Suprapubic skin (tissue), 4 donors: ENCODE data around the gene NEK6. TPM values are rescaled to one million over a fixed set of nuclear protein-coding genes. Genes with fewer than 3 reads are reported as not detected.

Experiments
- DNase-seq, 2 donors: peaks; one replicate each; pipeline ENCODE4 v3.0.0-alpha.2; 2019; ENCODE audit warnings: low spot score in 2 of 2
- H3K27ac ChIP-seq: fragments of 200-600 bp; sonication (generic); one replicate; pipeline ENCODE4 v1.5.1; 2019
- H3K27me3 ChIP-seq: fragments of 200-600 bp; sonication (generic); one replicate; pipeline ENCODE4 v1.5.1; 2019
- H3K36me3 ChIP-seq: fragments of 200-600 bp; sonication (generic); one replicate; pipeline ENCODE4 v1.5.1; 2019
- H3K4me1 ChIP-seq: fragments of 200-600 bp; sonication (generic); one replicate; pipeline ENCODE4 v1.5.1; 2019
- H3K4me3 ChIP-seq: fragments of 200-600 bp; sonication (generic); one replicate; pipeline ENCODE4 v1.5.1; 2019; ENCODE audit warnings: mild to moderate bottlenecking
- H3K9me3 ChIP-seq: fragments of 200-600 bp; sonication (generic); one replicate; pipeline ENCODE4 v1.5.1; 2019
- CTCF ChIP-seq, 2 donors: fragments of 200-600 bp in 1 of 2; fragments of 450-650 bp in 1 of 2; sonication (generic) in 1 of 2; IDR thresholded peaks; one replicate each; pipeline ENCODE4 v1.5.1; 2016 to 2019; ENCODE audit warnings: antibody characterized with exemption in 2 of 2, mild to moderate bottlenecking in 1 of 2, moderate library complexity in 1 of 2
- EP300 ChIP-seq: sonication (generic); formaldehyde crosslinking; IDR thresholded peaks from one replicate; pipeline ENCODE4 v1.6.1; 2017; ENCODE audit warnings: antibody characterized with exemption
- POLR2A ChIP-seq, 2 donors: fragments of 450-650 bp; IDR thresholded peaks; one replicate each; pipeline ENCODE4 v1.6.1; 2017; ENCODE audit warnings: antibody characterized with exemption in 2 of 2, mild to moderate bottlenecking in 2 of 2, moderate library complexity in 2 of 2
- POLR2AphosphoS5 ChIP-seq, 3 donors: sonication (generic); formaldehyde crosslinking; IDR thresholded peaks; one replicate each; pipeline ENCODE4 v1.6.1; 2017; ENCODE audit warnings: antibody characterized with exemption in 3 of 3
- WGBS: methylation state at CpG from one replicate; pipeline ENCODE4 v1.1.5; 2018; 5-methylcytosine and 5-hydroxymethylcytosine counted together
- total RNA-seq, 4 donors: library from RNA; depleted of rRNA; stranded (reverse); fragments of >200 nt; gene quantifications; one replicate each; pipeline ENCODE4 v1.1.0, GENCODE V29; 2016

Gene NEK6
- total RNA-seq, 4 donors from 2014 or later = 5.4 to 17.5 (median 10.6) TPM

- TF ChIP-seq POLR2AphosphoS5 (IDR thresholded peaks at IDR 0.05) (no peak), CTCF (IDR thresholded peaks at IDR 0.05) (no peak), POLR2A (IDR thresholded peaks at IDR 0.05) (no peak), EP300 (no peak)
- peak in 1 of 2 donors; percentile 50 for DNase-seq
- no peaks in the 10 kb centered on the region for H3K27me3 ChIP-seq
- no peak overlapping the region for H3K27ac ChIP-seq
- peaks cover 47% of the 10 kb centered on the region for H3K4me1 ChIP-seq
- H3K4me3 ChIP-seq = no peak overlapping the region
- H3K36me3 ChIP-seq = no peaks in the 10 kb centered on the region
- no peaks in the 10 kb centered on the region for H3K9me3 ChIP-seq
- WGBS = 16% methylated on average over 6 of the region's 6 CpGs
These were observed 36.8 kb upstream of the NEK6 start for GRCh38 chr9:124220946-124221451.

GRCh38 chr9:124221676-124222075 lies 36.1 kb upstream of the NEK6 start:
- peak in 1 of 2 donors; percentile 20 for DNase-seq
- Histone ChIP-seq H3K4me3 (no peak overlapping the region), H3K4me1 (peaks cover 47% of the 10 kb centered on the region), H3K27me3 (no peaks in the 10 kb centered on the region), H3K27ac (no peak overlapping the region), H3K36me3 (no peaks in the 10 kb centered on the region), H3K9me3 (no peaks in the 10 kb centered on the region)
- WGBS = 89% methylated on average over 3 of the region's 3 CpGs
- TF ChIP-seq EP300 = no peak
- no peak for TF ChIP-seq POLR2AphosphoS5 (IDR thresholded peaks at IDR 0.05)
- no peak for TF ChIP-seq POLR2A (IDR thresholded peaks at IDR 0.05)
- no peak for TF ChIP-seq CTCF (IDR thresholded peaks at IDR 0.05)

- peaks cover 43% of the 10 kb centered on the region for H3K4me1 ChIP-seq
- H3K9me3 ChIP-seq = no peaks in the 10 kb centered on the region
- no peaks in the 10 kb centered on the region for H3K36me3 ChIP-seq
- TF ChIP-seq CTCF (IDR thresholded peaks at IDR 0.05) = no peak
- TF ChIP-seq POLR2AphosphoS5 (IDR thresholded peaks at IDR 0.05) = no peak
- TF ChIP-seq EP300 = no peak
- H3K27ac ChIP-seq = no peak overlapping the region
- DNase-seq = peak in 1 of 2 donors; percentile 19
- H3K27me3 ChIP-seq = no peaks in the 10 kb centered on the region
- H3K4me3 ChIP-seq = no peak overlapping the region
- WGBS = 78% methylated on average over 3 of the region's 4 CpGs
These were observed 35.6 kb upstream of the NEK6 start for GRCh38 chr9:124222109-124222508.

- peaks cover 38% of the 10 kb centered on the region for H3K4me1 ChIP-seq
- WGBS = 85% methylated on average over 6 of the region's 10 CpGs
- no peaks in the 10 kb centered on the region for H3K36me3 ChIP-seq
These were observed 34.6 kb upstream of the NEK6 start for GRCh38 chr9:124222918-124223720.

More at GRCh38 chr9:124222918-124223720, 34.6 kb upstream of the NEK6 start:
- no peaks in the 10 kb centered on the region for H3K27me3 ChIP-seq
- H3K9me3 ChIP-seq = no peaks in the 10 kb centered on the region
- DNase-seq = peak; percentile 81 to 85
- no peak for TF ChIP-seq POLR2A (IDR thresholded peaks at IDR 0.05)
- no peak for TF ChIP-seq EP300
- TF ChIP-seq CTCF (IDR thresholded peaks at IDR 0.05) = no peak
- TF ChIP-seq POLR2AphosphoS5 (IDR thresholded peaks at IDR 0.05) = no peak
- H3K27ac ChIP-seq = no peak overlapping the region
- H3K4me3 ChIP-seq = no peak overlapping the region
